NCI-H345 (cell line): ENCODE results near the gene ATP7B.
"Not testable (repeated sequence)": the region's sequence is repeated elsewhere in the genome, so short reads cannot be mapped to it uniquely, and the experiment has no call there.

Experiments used
- DNase-seq: peaks from one replicate; lab custom pipeline; 2025; lab: John Stamatoyannopoulos, UW

Gene ATP7B

DNA sequence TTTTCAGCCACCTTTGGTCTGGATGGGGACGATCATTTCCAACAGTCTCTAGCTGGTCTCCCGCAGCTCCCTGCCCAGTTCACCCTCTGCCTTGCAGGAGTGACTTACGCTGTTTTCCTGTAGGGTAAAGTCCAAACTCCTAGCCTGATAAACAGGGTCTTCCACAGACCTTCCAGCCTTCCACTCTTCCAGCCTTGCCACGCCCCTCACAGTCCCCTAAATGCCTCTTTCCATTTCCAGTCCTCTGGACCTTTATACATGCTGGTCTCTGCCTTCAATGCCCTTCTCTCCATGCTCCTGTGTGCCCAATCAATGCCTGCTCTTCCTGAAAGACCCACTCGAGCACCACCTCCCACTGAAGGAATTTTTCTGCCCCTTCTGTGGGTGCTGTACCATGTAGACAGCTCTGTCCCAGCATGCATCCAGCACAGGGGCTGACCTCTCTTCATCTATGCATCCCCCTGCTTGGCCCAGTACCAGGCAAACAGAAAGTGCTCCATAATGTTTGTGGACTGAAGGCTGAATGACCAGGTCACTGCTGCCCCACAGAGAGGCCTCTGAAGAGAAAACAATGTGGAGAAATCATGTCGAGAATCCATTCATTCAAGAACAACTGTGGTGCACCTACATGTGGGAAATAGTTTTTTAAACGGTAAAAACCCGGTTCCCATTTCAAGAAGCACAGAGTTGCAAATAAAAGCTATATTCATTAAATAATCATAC is 4.6 kb downstream of the ATP7B start:
- DNase-seq = no peak

DNA sequence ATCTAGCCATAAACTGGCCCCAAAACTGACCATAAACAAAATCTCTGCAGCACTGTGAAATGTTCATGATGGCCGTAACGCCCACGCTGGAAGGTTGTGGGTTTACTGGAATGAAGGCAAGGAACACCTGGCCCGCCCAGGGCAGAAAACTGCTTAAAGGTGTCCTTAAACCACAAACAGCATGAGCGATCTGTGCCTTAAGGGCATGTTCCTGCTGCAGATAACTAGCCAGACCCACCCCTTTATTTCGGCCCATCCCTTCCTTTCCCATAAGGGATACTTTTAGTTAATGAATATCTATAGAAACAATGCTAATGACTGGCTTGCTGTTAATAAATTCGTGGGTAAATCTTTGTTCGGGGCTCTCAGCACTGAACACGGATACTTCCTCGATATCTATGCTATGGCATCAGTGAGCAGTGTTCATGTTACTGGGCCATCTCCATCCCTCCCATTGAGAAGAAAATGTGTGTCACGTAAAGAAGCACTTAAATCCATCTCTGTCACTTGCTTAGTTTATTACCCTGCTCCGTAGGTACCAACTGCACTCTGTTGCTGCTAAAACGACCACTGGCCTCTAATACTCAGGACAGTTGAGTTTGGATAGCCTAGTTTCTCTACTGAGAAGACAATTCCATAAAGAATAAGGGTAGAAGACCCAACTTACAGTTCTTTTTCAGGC is 5.3 kb downstream of the ATP7B start:
- DNase-seq = no peak

DNA sequence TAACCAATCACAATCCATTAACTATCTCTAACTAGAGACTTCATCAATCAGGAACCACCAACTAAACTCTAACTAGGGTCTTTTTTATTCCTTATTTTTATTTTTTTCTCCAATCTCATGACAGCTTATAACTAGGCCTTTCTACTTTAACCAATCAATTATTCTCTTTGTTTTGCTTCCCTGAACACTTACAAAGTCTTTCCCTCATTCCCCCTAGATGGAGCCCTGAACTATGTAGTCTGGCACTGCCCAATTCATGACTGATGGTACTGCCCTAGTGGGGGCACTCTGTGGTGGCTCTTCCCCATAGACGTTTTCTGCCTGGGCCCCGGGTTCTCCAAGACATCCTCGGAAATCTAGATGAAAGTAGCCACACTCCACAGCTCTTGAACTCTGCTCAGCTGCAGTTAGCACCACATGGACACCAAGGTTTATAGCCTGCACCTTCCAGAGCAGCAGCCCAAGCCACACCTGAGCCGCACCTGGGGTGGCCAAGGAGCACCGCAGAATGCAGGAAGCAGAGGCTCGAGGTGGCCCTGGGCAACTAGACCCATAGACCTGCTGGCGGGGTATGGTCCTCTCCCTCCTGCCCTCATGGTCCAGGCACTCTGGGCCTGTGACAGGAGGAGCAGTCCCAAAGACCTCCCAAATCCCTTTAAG is 6.6 kb downstream of the ATP7B start:
- no peak for DNase-seq

DNA sequence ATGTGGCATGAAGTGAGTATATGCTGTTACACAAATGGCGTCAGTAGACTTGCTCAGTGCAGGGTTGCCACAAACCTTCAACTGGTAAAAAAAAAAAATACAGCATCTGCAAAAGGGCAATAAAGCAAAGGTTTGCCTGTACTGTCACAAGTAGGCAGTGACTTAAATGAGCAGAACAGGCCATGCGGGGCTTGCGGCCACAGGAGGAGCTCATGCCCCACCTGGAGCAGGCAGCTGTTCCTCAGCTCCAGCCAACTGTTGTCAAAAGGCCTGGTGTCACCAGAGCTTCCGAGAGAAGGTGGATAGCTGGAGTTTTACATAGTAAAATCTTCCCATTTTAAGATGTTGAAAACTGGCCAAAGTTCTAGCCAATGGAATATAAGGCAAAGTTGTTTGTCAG is 7.7 kb downstream of the ATP7B start:
- no peak for DNase-seq

DNA sequence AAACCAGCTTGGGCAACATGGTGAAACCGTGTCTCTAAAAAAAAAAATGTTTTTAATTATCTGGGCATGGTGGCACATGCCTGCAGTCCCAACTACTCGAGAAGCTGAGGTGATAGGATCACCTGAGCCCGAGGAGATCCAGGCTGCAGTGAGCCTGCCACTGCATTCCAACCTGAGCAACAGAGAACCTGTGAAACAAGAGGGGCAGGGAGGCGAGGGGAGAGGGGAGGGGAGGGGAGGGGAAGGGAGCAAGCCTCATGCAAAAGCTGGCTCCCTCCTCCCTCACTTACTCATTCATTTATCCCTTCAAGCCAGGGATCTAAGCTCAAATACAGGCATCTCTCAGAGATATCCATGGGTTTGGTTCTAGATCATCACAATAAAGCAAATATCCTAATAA is 8.9 kb downstream of the ATP7B start:
- DNase-seq = no peak

DNA sequence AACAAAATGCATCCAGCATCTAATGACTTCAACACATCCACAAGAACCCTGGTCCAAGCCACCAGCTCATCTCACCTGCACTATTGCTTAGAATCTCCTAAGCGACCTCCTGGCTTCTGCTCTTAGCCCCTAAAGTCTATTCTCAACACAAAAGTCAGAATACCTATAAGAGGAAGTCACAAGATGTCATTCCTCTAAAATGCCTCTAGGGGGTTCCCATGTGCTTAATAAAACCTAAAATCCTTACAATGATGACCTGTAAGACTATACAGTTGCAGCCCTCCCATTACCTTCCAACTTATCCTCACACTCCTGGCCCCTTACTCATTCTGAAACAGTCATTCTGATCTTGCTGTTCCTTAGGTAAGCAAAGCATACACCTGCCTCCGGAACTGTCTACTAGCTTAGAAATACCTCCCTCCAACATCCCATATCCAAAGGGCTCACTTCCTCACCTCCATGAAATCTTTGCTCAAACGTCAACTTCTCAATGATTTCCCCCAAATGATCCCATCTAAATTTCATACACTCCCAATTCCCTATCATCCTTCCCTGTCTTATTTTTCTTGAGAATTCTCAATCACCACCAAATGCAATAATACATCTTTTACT is 10.0 kb downstream of the ATP7B start:
- peak; percentile 15 for DNase-seq

DNA sequence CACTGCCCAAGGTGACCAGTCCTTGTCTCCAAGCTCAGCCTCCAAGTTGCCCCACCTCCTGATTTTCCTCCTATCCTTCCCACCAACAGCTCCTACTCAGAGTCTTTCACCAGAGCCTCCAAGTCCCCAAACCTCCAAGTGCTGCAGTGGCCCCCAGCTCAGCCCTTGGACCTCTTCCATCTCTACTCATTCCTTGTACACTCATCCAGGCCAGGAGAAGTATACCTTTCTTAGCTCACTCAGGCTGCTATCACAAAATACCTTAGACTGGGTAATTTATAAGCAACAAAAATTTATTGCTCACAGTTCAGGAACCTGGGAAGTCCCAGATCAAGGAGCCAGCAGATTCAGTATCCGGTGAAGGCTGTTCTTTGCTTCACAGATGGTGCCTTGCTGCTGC is 11.3 kb downstream of the ATP7B start:
- no peak for DNase-seq

DNA sequence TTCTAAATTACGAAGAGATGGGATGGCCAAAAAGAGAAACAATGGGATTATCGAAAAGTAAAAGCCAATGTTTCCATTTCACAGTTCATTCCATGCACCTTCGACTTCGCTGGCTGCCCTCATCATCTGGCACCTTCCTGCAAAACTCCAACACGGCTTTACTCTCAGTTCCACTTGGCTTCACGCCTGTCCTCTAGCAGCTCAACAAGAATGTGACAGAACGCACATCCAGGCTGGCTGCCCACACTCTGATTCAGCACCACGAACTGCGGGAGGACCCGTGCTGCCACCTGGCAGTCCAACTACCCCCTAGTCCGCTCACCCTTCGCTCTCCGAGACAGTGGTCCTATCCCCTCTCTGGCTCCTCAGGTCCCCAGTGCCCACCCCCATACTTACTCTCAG is 11.7 kb downstream of the ATP7B start:
- DNase-seq = no peak

DNA sequence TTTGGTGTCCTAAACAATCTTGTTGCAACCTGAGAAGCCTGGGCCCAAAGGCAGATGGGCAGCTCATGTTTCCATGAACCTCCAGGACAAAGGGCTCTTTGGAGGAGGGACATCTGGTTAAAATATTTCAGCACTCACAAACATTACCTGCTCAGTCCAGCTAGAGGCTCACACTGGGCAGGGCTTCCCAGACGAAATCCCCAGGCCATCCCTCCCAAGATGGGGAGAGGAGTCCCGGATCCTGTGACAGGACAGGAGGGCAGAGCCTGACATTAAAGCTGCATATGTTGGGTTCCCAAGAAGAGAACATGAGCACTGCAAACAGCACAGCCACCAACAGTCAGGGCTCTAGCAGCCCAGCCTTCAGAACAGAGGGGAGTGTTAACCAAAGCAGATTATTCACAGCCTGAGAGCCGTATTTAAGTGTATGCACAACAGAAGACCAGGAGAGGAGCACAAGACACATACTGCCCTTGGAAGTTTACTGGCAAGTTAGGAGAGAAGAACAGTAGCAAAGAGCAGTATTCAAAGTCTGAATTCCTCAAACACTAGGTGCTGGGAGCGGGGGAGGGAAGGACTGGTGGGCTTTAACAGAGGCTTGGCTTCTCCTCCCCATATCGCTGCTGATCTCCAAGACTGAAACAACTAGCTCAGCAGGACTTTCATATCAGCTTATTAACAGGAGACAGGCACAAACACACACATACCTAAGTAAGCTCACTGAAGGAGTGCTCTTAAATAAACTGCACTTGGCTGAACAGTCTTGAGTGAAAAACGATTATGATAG is 12.3 kb downstream of the ATP7B start:
- no peak for DNase-seq

DNA sequence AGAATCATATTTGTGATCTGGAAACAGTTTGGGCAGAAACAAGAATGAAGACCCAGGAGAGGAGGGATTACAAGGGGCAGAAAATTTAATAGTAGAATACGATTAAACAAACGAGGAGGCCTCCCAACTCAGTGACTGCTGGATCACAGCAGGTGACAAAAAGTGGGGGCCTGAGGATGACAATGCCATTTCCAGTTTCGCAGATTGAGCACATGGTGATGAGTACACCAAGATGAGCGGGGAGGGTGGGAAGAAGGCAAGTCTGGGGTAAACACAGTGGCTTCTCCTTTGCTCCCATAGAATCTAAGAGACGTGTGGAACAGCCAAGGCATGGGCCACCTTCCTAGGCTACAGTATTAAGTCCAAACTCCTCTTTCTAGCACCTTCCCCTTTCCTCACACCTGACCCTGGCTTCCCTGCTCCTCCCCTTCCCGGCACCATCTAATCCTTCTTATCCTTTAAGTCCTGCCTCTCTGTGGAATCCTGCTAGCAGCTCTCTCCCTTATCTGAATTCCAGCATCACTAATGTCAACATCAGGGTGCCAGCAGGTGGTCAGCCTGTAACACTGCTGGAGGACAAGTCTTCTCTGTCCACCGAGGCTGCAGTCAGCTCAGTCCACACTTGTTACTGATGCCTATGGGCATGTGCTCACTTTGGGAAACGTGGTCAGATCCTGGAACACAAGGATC is 13.5 kb downstream of the ATP7B start:
- DNase-seq = no peak

DNA sequence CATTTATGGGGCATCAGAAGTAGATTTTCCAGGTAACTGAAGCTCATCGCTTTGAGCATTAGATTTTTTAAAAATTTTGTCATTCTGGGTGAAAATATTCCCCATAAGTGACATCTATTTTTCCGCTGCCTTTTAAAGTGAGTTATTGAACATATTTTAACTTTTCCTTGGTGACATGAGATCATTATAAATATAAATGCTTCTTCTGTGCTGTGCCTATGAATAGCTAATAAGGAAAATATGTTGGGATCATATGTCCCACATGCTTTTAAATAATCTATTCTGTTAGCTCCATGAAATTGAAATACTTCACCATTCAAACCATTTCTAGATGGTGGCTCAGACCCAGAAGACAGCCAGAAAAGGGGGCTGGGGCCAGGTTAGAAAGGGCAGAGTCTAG is 14.1 kb downstream of the ATP7B start:
- no peak for DNase-seq

DNA sequence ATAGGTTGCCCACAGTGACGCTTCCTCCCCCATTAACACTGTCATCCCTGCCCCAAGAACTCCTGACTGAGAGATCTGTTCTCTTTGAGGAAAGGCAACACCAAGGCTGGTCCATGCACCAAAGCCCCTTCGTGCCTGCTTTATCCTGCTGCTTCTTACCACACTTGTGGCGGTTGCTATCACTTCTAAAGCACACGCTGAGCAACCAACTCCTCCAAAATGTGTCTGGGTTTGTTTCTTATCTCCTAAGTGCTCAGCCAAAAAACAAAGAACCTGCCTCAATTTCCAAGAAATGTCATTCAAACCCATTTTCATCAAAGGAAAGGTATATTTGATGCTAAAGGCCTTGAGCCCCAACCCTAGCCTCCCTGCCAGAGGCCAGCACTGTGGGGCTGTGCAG is 14.6 kb downstream of the ATP7B start:
- no peak for DNase-seq

DNA sequence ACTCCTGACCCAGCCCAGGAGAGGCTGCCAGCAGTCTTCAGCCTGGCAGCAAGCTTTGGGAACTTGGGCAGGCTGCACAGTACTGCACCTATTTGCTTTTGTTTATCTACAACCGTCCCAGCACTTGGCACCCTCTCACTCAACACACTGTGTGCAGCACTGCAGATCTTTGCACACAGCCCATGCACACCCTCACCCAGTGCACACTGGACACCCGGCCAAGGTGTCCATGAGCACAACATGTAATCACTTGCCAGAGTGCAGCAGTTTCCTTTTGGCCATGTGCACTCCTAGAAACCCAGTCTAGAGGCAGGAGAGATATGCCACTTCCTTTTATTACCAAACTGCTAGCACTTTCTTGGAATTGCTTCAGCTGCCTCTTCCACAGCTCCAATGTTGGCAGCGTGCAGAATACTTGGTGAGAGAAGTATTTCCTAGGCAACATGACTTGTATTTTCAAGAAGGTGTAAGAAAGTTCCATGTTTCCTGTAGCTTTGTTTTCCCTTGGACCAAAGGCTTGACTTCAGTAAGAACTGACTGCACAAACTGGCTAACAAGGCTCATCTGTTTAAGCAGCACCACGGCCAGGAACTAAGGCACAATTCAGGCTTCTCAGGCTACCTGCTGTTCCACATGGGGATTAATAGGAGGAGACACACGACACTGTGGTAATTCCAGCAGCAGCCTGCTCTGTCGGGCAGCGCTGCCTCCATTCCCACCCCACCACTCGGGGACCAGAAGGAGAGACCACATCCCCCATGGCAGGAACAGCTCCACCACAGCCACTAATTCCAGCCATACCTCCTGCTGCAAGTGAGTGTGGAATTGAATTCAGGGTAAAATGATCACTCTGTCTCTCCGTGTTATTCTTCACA is 15.3 kb downstream of the ATP7B start:
- DNase-seq = no peak

DNA sequence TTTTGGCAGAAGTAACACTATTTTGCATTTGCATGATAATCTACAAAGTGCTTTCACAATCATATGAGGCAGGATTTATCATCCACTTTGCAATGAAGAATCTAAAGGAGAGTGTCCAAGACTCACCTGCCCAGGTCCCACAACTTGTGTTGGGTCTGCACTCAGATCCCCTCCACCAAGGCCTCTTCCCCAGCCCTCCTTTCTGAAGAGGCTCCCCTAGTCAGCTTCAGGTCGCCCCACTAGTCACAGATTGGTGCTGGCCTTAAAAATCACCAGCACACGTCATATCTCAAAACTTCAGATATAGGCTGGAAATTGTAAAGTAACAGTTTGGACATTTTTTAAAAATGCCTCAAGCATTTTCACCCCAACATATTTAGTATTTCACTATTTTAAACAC is 17.5 kb downstream of the ATP7B start:
- no peak for DNase-seq

DNA sequence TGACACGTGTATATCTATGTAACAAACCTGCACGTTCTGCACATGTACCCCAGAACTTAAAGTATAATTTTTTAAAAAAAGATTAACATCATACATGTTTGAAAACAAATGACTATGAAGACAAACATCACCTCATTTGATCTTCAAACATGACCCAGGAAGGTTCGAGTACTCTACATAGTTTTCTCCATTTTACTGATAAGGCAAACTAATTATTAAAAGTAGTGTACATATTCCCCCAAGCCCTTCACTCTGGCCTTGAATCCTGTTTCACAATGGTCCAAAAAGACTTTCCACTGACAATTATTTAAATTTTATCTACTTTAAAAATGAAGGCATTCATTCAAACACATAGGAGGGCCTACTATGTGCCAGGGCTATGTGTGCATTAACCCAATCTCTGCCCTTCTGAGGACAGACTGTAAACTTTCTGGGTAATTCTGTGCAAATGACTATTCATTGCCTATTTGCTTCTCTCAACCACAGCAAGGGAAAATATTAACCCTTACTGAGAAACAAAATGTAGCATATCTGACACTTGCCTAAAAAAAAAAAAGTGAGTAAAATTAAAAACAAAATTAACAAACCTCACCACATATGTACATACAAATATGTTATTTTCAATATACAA is 22.1 kb downstream of the ATP7B start:
- DNase-seq = no peak

DNA sequence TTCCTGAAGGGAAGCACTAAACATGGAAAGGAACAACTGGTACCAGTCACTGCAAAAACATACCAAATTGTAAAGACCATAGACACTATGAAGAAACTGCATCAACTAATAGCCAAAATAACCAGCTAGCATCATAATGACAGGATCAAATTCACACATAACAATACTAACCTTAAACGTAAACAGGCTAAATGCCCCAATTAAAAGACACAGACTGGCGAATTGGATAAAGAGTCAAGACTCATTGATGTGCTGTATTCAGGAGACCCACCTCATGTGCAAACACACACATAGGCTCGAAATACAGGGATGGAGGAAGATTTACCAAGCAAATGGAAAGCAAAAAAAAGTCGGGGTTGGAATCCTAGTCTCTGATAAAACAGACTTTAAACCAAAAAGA is 26.3 kb downstream of the ATP7B start:
- not testable (repeated sequence) for DNase-seq

DNA sequence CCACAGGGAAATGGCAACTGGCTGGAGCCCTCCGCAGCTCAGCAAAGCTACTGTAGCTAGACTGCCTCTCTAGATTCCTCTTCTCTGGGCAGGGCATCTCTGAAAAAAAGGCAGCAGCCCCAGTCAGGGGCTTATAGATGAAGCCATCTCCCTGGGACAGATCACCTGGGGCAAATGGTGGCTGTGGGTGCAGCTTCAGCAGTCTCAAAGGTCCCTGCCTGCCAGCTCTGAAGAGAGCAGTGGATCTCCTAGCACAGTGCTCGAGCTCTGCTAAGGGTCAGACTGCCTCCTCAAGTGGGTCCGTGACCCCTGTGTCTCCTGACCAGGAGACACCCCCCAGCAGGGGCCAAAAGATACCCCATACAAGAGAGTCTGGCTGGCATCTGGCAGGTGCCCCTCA is 28.0 kb downstream of the ATP7B start:
- not testable (repeated sequence) for DNase-seq

DNA sequence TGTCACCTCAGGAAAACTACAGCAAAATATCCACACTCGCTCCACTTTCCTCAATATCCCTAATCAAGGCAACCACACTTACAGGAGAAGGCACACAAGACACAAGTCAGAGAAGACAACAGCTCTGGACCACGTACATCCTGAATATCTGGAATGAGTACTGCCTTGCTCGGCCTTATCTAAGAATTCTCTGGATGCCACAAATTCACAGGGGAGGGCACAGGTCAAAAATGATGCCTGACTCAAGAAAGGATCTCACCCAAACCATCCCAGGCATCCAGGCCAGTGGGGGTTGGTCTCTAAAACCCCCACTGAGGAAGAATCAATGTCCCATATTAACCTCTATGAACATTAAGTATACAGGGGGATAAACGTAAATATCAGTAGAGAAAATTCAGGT is 29.9 kb downstream of the ATP7B start:
- DNase-seq = no peak

DNA sequence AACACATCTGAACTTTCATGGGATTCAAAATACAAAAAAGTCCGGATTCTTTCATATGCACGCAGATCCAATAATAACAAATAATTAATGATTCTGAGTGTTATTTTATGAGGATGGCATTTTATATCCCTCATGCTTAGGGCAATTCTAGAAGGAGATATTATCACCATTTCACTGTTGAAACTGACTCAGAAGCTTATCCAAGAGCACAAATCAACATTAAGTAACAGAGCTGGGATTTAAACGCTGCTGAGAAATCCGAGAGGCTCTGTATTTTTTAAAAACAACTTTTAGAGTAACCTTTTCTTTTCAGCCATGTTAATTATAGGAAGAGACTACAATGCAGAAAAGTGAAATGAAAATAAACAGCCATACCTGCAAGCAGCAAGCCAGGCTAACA is 30.3 kb downstream of the ATP7B start:
- DNase-seq = no peak
